GM18873 (cell line): ENCODE measurements around the gene NGRN.

Experiments used
- ATAC-seq: cut with Tn5 transposase; IDR thresholded peaks from one replicate; pipeline ENCODE4 v1.9.1; 2021; ENCODE audit warnings: mild to moderate bottlenecking, moderate library complexity, moderate number of reproducible peaks; ENCODE audit not compliant: unreplicated experiment, low FRiP score

The NGRN gene

GRCh38 chr15:90307661-90308060 lies 42.2 kb downstream of the NGRN start:
- ATAC-seq, result no peak

GRCh38 chr15:90309020-90309419 lies 43.5 kb downstream of the NGRN start:
- ATAC-seq, result no peak

- no peak for ATAC-seq
These were observed 50.0 kb downstream of the NGRN start for GRCh38 chr15:90315278-90315982.

- ATAC-seq, result no peak
These were observed 50.7 kb downstream of the NGRN start for GRCh38 chr15:90316139-90316538.

GRCh38 chr15:90318591-90318990 lies 53.1 kb downstream of the NGRN start:
- no peak for ATAC-seq

GRCh38 chr15:90320062-90320884 lies 54.8 kb downstream of the NGRN start:
- ATAC-seq, result peak; percentile 75

- ATAC-seq, result no peak
These were observed 55.4 kb downstream of the NGRN start for GRCh38 chr15:90320885-90321278.
